ENCODE measurements around the gene PLD5. TPM values are rescaled to one million over a fixed set of nuclear protein-coding genes. Genes with fewer than 3 reads are reported as not detected.
"Not testable (repeated sequence)": the region's sequence is repeated elsewhere in the genome, so short reads cannot be mapped to it uniquely, and the experiment has no call there.

Gene PLD5
- total and polyA plus RNA-seq, 4 donors: 4.6 to 11.5 (median 9.4) TPM

DNA sequence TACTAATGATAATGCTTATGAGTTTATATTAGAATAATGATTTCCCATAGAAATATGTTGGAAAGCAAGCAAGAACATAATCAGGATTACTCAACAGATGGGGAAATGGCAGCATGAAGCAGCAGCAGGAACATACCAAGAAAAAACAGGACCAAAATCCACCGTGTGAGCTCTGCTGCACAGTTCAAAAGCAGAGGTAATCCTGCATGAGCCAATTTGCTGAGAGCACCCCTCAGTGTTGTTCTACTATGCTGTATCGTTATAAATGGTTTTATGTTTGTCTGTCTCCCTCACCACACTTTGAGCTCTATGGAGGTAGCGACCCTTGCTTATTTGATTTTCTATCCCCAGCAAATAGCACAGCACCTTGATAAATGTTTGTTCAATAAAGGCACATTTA, 246.1 kb downstream of the PLD5 start:
- not testable (repeated sequence) for H3K27ac ChIP-seq (ENCODE audit: low read depth, low read length); H3K4me3 ChIP-seq (ENCODE audit: low read depth, low read length); H3K27me3 ChIP-seq (ENCODE audit: control insufficient read depth, insufficient read depth, low read length); H3K36me3 ChIP-seq (ENCODE audit: control insufficient read depth, insufficient read depth, low read length); H3K4me1 ChIP-seq (ENCODE audit: control insufficient read depth, insufficient read depth, low read length); H3K9me3 ChIP-seq (ENCODE audit: control insufficient read depth, insufficient read depth, low read length)
- peak in 2 of 6 donors; percentile 7 to 47 for DNase-seq (ENCODE audit: low read depth in 4 of 6, low spot score in 6 of 6)
- 13% methylated on average over 1 of the region's 3 CpGs for WGBS (ENCODE audit: insufficient coverage)

DNA sequence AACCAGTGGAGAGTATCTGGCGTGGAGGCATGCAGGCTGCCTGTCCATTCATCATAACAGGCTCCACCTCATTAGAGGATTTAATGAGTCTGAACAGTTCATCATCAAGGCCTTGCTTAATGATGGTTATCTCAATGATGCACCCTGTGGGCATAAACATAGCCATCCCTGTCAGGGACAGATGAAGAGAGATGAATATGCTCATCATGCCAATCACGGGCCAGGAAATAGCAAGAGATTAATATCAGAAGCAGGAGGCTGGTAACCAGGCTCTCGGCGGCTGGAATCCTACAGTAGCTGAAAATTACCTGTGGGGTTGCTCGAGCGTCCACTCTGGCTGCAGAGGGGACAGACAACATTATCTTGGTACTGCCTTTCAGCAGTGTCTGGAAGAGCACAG, 247.7 kb downstream of the PLD5 start:
- H3K36me3 ChIP-seq (ENCODE audit: control insufficient read depth, insufficient read depth, low read length); H3K4me3 ChIP-seq (ENCODE audit: low read depth, low read length); H3K9me3 ChIP-seq (ENCODE audit: control insufficient read depth, insufficient read depth, low read length); H3K27ac ChIP-seq (ENCODE audit: low read depth, low read length); H3K4me1 ChIP-seq (ENCODE audit: control insufficient read depth, insufficient read depth, low read length); H3K27me3 ChIP-seq (ENCODE audit: control insufficient read depth, insufficient read depth, low read length): not testable (repeated sequence)
- 70% methylated on average over 5 of the region's 6 CpGs for WGBS (ENCODE audit: insufficient coverage)
- peak in 1 of 6 donors; percentile 67 for DNase-seq (ENCODE audit: low read depth in 4 of 6, low spot score in 6 of 6)

DNA sequence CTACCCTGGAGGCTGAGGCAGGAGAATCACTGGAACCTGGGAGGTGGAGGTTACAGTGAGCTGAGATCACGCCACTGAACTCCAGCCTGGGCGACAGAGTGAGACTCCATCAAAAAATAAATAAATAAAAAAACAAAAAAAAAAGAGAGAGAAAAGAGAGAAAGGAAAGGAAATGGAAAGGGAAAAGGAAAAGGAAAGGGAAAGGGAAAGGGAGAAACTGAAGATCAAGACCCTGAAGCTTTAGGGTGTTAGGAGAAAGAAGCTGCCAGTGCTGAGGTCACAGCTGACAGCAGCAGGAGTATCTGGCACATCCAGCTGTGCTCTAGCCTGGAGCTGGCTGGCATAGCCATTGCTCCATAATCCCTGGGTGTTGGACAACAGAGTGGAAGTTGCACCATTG, 257.5 kb downstream of the PLD5 start:
- WGBS (ENCODE audit: insufficient coverage): no CpG with 5 or more reads among the region's 2 CpGs
- not testable (repeated sequence) for H3K4me3 ChIP-seq (ENCODE audit: low read depth, low read length); H3K36me3 ChIP-seq (ENCODE audit: control insufficient read depth, insufficient read depth, low read length); DNase-seq (ENCODE audit: low read depth in 4 of 6, low spot score in 6 of 6); H3K4me1 ChIP-seq (ENCODE audit: control insufficient read depth, insufficient read depth, low read length); H3K27ac ChIP-seq (ENCODE audit: low read depth, low read length); H3K27me3 ChIP-seq (ENCODE audit: control insufficient read depth, insufficient read depth, low read length); H3K9me3 ChIP-seq (ENCODE audit: control insufficient read depth, insufficient read depth, low read length)

DNA sequence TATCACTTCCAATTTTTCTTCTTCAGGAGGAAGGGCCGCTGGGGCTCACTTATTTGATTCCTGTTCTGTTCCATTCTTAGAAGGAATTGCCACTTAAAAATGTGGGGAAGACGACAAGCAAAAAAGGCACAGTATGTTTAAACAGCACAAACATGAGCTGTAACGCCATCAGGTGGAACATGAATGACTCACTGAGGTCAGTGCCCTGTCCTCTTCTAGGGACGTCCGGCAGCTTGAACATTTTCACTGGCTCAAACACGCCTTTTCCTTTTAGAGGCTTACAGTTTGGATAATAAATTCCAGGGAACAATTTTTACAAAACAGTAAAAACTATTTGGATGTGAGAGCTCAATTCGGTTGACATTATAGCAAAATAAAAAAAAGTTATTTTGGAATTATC, 260.1 kb downstream of the PLD5 start:
- H3K27me3 ChIP-seq (ENCODE audit: control insufficient read depth, insufficient read depth, low read length); H3K36me3 ChIP-seq (ENCODE audit: control insufficient read depth, insufficient read depth, low read length); H3K4me1 ChIP-seq (ENCODE audit: control insufficient read depth, insufficient read depth, low read length); H3K27ac ChIP-seq (ENCODE audit: low read depth, low read length); H3K4me3 ChIP-seq (ENCODE audit: low read depth, low read length); H3K9me3 ChIP-seq (ENCODE audit: control insufficient read depth, insufficient read depth, low read length); DNase-seq (ENCODE audit: low read depth in 4 of 6, low spot score in 6 of 6): not testable (repeated sequence)
- WGBS (ENCODE audit: insufficient coverage): no CpG with 5 or more reads among the region's 7 CpGs

DNA sequence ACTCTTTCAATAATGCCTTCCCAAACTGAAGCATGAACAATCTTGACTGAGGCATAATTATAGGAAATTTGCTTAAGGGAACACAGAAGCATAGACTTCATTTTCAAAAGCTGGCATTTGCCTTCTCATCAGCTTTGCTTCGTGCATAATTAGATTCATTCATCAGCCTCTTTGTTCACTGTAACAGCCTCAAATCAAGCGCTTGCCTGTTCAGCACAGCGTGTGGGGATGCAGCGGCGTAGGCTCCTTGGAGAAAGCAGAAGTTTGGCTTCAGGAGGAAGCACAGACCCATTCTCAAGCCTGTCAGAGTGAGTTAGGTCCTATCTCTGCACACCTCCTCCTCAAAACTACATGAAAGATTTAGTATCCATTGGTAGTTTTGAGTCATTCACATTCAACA, 279.2 kb downstream of the PLD5 start:
- H3K36me3 ChIP-seq (ENCODE audit: control insufficient read depth, insufficient read depth, low read length): no peaks in the 10 kb centered on the region
- H3K4me1 ChIP-seq (ENCODE audit: control insufficient read depth, insufficient read depth, low read length): peaks cover 9% of the 10 kb centered on the region
- no peaks in the 10 kb centered on the region for H3K9me3 ChIP-seq (ENCODE audit: control insufficient read depth, insufficient read depth, low read length)
- H3K27ac ChIP-seq (ENCODE audit: low read depth, low read length): no peak overlapping the region
- peak in 2 of 6 donors; percentile 81 to 89 for DNase-seq (ENCODE audit: low read depth in 4 of 6, low spot score in 6 of 6)
- 6% methylated on average over 2 of the region's 5 CpGs for WGBS (ENCODE audit: insufficient coverage)
- no peaks in the 10 kb centered on the region for H3K27me3 ChIP-seq (ENCODE audit: control insufficient read depth, insufficient read depth, low read length)
- no peak overlapping the region for H3K4me3 ChIP-seq (ENCODE audit: low read depth, low read length)

DNA sequence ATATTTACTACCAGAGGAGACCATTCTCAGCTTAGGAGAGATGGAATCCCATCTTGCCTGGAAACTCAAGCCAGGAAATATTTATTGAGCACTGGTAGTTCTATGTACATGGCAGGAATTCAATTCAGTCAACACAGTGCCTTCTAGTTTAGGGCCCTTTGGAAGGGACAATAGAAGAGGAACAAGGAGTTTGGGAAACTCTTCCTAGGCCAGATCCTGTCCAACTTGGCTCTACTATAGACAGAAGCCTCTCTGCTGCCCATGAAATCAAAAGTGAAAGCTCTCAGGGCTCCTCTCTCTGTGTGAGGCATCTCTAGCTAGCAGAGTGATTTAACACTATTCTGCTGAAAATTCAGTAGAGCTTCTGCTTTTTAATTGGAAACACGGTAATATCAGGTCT, 281.0 kb downstream of the PLD5 start:
- peak in 2 of 6 donors; percentile 28 to 55 for DNase-seq (ENCODE audit: low read depth in 4 of 6, low spot score in 6 of 6)
- H3K27me3 ChIP-seq (ENCODE audit: control insufficient read depth, insufficient read depth, low read length): no peaks in the 10 kb centered on the region
- H3K4me3 ChIP-seq (ENCODE audit: low read depth, low read length): no peak overlapping the region
- H3K36me3 ChIP-seq (ENCODE audit: control insufficient read depth, insufficient read depth, low read length): no peaks in the 10 kb centered on the region
- H3K9me3 ChIP-seq (ENCODE audit: control insufficient read depth, insufficient read depth, low read length): no peaks in the 10 kb centered on the region
- WGBS (ENCODE audit: insufficient coverage): no CpG with 5 or more reads among the region's 1 CpG
- H3K27ac ChIP-seq (ENCODE audit: low read depth, low read length): peak overlapping the region; percentile 10
- H3K4me1 ChIP-seq (ENCODE audit: control insufficient read depth, insufficient read depth, low read length): peaks cover 9% of the 10 kb centered on the region

DNA sequence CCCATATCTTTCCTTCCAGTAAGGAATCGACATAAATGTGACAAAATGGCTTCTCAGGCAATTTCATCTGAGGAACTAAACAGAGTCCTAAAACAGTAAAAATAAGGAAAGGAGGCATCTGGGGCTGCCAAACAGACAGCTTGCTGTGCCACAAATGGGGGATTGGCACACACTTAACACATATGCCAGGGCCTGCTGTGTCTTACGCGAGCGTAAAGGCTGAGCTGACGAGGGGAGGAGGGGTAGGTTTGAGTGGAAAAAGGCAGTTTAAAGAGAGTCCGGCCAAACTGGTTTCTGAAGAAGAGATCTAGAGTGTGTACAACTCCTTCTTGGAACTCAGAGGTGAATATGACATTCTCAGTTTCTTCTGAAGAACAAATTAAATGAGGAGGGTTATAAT, 281.5 kb downstream of the PLD5 start:
- WGBS (ENCODE audit: insufficient coverage): 57% methylated on average over 1 of the region's 6 CpGs
- Histone ChIP-seq H3K4me3 (ENCODE audit: low read depth, low read length) (no peak overlapping the region), H3K9me3 (ENCODE audit: control insufficient read depth, insufficient read depth, low read length) (no peaks in the 10 kb centered on the region), H3K4me1 (ENCODE audit: control insufficient read depth, insufficient read depth, low read length) (peaks cover 9% of the 10 kb centered on the region), H3K36me3 (ENCODE audit: control insufficient read depth, insufficient read depth, low read length) (no peaks in the 10 kb centered on the region), H3K27me3 (ENCODE audit: control insufficient read depth, insufficient read depth, low read length) (no peaks in the 10 kb centered on the region), H3K27ac (ENCODE audit: low read depth, low read length) (no peak overlapping the region)
- DNase-seq (ENCODE audit: low read depth in 4 of 6, low spot score in 6 of 6): peak in 2 of 6 donors; percentile 91 to 96

DNA sequence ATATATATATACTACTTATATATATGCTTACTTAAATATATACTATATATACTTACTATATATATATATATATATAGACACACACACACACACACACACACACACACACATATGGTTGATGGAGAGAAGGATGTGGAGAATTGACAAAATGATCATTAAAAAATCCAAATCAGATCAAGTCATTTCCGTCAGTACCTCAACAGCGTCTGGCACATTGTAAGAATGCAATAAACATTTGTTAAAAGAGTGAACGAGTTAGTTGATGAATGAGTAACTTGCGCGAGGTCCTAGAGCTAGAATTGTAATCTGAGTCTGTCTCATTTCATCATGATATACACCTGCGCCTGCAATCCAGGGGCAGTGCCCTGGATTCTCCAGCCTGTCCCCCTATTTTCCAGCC, 282.6 kb downstream of the PLD5 start:
- Histone ChIP-seq H3K27me3 (ENCODE audit: control insufficient read depth, insufficient read depth, low read length) (no peaks in the 10 kb centered on the region), H3K27ac (ENCODE audit: low read depth, low read length) (no peak overlapping the region), H3K4me3 (ENCODE audit: low read depth, low read length) (no peak overlapping the region), H3K9me3 (ENCODE audit: control insufficient read depth, insufficient read depth, low read length) (no peaks in the 10 kb centered on the region), H3K4me1 (ENCODE audit: control insufficient read depth, insufficient read depth, low read length) (peaks cover 9% of the 10 kb centered on the region), H3K36me3 (ENCODE audit: control insufficient read depth, insufficient read depth, low read length) (no peaks in the 10 kb centered on the region)
- peak in 2 of 6 donors; percentile 28 to 58 for DNase-seq (ENCODE audit: low read depth in 4 of 6, low spot score in 6 of 6)
- WGBS (ENCODE audit: insufficient coverage): no CpG with 5 or more reads among the region's 6 CpGs

DNA sequence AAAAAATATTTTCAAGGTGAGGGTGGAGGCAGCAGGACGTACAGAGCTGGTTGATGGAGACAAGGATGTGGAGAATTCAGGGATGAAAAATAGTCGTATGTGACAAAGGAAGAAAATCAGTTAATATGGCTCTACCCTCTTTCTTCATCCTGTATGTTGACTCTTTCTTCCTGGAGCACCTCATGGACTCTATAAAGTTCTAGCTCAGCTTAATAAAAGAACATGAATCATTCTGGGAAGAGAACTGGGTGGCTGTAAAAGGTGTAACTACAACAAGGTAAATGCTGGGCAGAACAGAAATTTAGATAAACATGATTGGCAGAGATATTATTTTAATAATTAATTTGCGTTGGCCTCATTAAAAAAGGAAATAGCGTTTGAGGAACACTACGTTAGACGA, 283.8 kb downstream of the PLD5 start:
- WGBS (ENCODE audit: insufficient coverage): 100% methylated on average over 1 of the region's 6 CpGs
- Histone ChIP-seq H3K36me3 (ENCODE audit: control insufficient read depth, insufficient read depth, low read length) (no peaks in the 10 kb centered on the region), H3K9me3 (ENCODE audit: control insufficient read depth, insufficient read depth, low read length) (no peaks in the 10 kb centered on the region), H3K27me3 (ENCODE audit: control insufficient read depth, insufficient read depth, low read length) (no peaks in the 10 kb centered on the region), H3K4me1 (ENCODE audit: control insufficient read depth, insufficient read depth, low read length) (peaks cover 9% of the 10 kb centered on the region), H3K27ac (ENCODE audit: low read depth, low read length) (no peak overlapping the region), H3K4me3 (ENCODE audit: low read depth, low read length) (no peak overlapping the region)
- DNase-seq (ENCODE audit: low read depth in 4 of 6, low spot score in 6 of 6): no peak

DNA sequence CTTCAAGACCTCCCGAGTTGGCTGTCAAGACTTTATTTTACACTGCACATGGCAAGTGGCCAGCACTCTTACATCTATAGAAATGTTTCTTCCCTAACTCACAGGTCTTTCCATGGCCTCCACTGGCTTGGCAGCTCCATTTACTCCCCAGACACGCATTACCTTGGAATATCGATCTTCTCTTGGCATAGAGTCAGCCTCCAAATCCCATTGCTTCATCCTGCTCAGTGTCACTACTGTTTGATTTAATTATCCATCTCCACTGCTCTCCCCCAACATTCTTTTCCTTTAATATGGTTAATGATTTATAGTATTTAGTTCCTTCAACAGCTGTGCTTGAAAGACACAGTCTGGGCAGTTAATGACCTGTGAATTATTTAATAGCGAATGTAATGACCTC, 284.4 kb downstream of the PLD5 start:
- Histone ChIP-seq H3K27ac (ENCODE audit: low read depth, low read length) (no peak overlapping the region), H3K9me3 (ENCODE audit: control insufficient read depth, insufficient read depth, low read length) (no peaks in the 10 kb centered on the region), H3K4me3 (ENCODE audit: low read depth, low read length) (no peak overlapping the region), H3K27me3 (ENCODE audit: control insufficient read depth, insufficient read depth, low read length) (no peaks in the 10 kb centered on the region), H3K4me1 (ENCODE audit: control insufficient read depth, insufficient read depth, low read length) (peaks cover 4% of the 10 kb centered on the region), H3K36me3 (ENCODE audit: control insufficient read depth, insufficient read depth, low read length) (no peaks in the 10 kb centered on the region)
- DNase-seq (ENCODE audit: low read depth in 4 of 6, low spot score in 6 of 6): peak in 2 of 6 donors; percentile 43 to 88
- 31% methylated on average over 2 of the region's 4 CpGs for WGBS (ENCODE audit: insufficient coverage)
